Neutrophil (primary cell): ENCODE data around the gene TEAD1.

Source experiments
- H3K27ac ChIP-seq: fragments of 200-600 bp; sonication (generic); 2 replicates; pipeline ENCODE4 v1.5.1; 2016; ENCODE audit warnings: mild to moderate bottlenecking, moderate library complexity
- H3K27me3 ChIP-seq: fragments of 200-600 bp; sonication (generic); 2 replicates; pipeline ENCODE4 v1.6.0; 2016; ENCODE audit warnings: mild to moderate bottlenecking
- H3K36me3 ChIP-seq: fragments of 200-600 bp; sonication (generic); 2 replicates; pipeline ENCODE4 v1.5.1; 2017
- H3K4me1 ChIP-seq, 2 experiments: fragments of 200-600 bp in 1 of 2; sonication (generic) in 1 of 2; 1 replicate in 1 of 2; 2 replicates in 1 of 2; pipeline versions ENCODE4 v1.5.1 to v1.6.1; 2013 to 2016; ENCODE audit warnings: low read depth in 1 of 2, low read length in 1 of 2, mild to moderate bottlenecking in 1 of 2, moderate library complexity in 1 of 2; ENCODE audit not compliant: control insufficient read depth in 1 of 2, insufficient read depth in 1 of 2
- H3K4me3 ChIP-seq, 2 experiments: fragments of 200-600 bp in 1 of 2; sonication (generic) in 1 of 2; 1 replicate in 1 of 2; 2 replicates in 1 of 2; pipeline ENCODE4 v1.5.1; 2013 to 2016; ENCODE audit warnings: low read depth in 1 of 2, low read length in 1 of 2, mild to moderate bottlenecking in 1 of 2, moderate library complexity in 1 of 2
- H3K9me3 ChIP-seq: fragments of 200-600 bp; sonication (generic); 2 replicates; pipeline ENCODE4 v1.5.1; 2016
- TF ChIP-seq, protein P1 (sequence below): fragments of 200-600 bp; sonication (generic); IDR thresholded peaks from 2 replicates; pipeline ENCODE4 v1.5.1; 2016; ENCODE audit warnings: antibody characterized with exemption

The TEAD1 gene

GRCh38 chr11:12993626-12994025 is 319.4 kb downstream of the TEAD1 start:
- TF ChIP-seq, protein P1, sequence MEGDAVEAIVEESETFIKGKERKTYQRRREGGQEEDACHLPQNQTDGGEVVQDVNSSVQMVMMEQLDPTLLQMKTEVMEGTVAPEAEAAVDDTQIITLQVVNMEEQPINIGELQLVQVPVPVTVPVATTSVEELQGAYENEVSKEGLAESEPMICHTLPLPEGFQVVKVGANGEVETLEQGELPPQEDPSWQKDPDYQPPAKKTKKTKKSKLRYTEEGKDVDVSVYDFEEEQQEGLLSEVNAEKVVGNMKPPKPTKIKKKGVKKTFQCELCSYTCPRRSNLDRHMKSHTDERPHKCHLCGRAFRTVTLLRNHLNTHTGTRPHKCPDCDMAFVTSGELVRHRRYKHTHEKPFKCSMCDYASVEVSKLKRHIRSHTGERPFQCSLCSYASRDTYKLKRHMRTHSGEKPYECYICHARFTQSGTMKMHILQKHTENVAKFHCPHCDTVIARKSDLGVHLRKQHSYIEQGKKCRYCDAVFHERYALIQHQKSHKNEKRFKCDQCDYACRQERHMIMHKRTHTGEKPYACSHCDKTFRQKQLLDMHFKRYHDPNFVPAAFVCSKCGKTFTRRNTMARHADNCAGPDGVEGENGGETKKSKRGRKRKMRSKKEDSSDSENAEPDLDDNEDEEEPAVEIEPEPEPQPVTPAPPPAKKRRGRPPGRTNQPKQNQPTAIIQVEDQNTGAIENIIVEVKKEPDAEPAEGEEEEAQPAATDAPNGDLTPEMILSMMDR = no peak

More at GRCh38 chr11:12993626-12994025, 319.4 kb downstream of the TEAD1 start:
- no peaks in the 10 kb centered on the region for H3K27me3 ChIP-seq
- no peaks in the 10 kb centered on the region for H3K4me1 ChIP-seq
- no peak overlapping the region for H3K27ac ChIP-seq
- H3K9me3 ChIP-seq = no peaks in the 10 kb centered on the region
- H3K4me3 ChIP-seq = no peak overlapping the region
- no peaks in the 10 kb centered on the region for H3K36me3 ChIP-seq
